Hematopoietic multipotent progenitor cell treated with erythropoietin and hydrocortisone succinate and interleukin-3 and kit ligand, for 15 days (in vitro differentiated cells): ENCODE data around the gene CDC42BPG.
A peak's percentile ranks its signal among the peaks of the same experiment; 100 is the strongest.
"Not testable (repeated sequence)": the region's sequence is repeated elsewhere in the genome, so short reads cannot be mapped to it uniquely, and the experiment has no call there.

ENCODE experiments used
- DNase-seq: peaks from one replicate; pipeline ENCODE4 v3.0.0-alpha.2; 2015; ENCODE audit warnings: low spot score

CDC42BPG gene

DNA sequence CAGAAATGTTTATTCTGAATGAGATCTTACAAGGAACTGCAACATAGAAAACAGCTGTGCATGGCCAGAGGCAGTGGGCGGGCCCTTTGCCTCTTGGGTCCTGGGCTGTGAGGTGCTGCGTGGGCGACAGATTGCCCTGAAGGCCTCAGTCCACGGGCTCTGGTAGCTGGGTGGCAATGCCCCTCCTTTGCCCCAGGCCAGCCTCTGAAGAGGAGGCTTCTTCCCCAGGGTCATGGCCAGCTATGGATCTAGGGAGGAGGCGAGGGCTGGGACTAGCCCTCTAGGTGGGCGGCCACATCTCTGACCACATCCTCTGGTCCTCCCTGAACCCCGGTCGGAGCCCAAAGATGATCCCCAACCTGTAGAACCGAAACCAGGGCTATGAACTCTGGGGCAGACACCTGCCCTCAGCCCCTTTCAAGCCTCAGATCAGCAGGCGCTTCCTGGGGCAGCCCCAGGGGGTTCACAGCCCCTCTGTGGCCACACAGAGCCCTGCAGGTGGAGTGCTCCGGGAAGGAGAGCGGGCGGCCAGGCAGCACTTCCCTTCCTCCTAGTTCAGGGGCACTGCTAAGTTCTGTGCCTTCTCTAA lies 6.6 kb upstream of the CDC42BPG start:
- no peak for DNase-seq

DNA sequence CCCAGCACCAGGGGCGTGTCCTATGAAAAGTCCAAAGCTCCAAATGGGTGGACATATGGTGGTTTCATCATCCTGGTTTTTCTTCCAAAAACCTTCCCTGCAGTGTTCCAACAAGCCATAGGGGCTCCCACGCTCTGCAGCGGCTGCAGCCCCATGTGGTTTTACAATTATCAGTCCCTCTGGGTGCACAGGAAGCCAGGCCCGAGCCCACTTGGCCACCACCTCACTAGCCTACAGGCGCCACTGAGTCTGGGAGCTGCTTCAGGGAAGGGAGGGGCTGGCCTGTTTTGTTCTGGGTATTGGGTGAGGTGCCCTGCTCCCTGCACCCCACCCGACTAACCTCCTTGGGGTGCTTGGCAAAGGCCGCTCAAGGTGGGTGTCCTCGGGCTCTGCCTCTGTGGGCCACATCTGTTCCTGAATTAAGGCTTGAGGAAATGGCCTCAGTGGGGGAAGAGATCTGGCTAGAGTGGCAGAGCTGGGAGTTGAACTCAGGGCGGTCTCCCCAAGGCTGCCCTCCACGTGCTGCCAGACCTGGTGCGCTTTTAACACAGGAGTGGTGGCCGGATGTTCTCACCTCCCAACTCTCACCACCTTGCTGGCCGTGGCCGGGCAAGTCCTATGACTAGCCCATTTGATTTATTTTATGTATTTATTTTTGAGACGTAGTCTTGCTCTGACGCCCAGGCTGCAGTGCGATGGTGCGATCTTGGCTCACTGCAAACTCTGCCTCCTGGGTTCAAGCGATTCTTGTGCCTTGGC lies 5.3 kb upstream of the CDC42BPG start:
- DNase-seq, result no peak

DNA sequence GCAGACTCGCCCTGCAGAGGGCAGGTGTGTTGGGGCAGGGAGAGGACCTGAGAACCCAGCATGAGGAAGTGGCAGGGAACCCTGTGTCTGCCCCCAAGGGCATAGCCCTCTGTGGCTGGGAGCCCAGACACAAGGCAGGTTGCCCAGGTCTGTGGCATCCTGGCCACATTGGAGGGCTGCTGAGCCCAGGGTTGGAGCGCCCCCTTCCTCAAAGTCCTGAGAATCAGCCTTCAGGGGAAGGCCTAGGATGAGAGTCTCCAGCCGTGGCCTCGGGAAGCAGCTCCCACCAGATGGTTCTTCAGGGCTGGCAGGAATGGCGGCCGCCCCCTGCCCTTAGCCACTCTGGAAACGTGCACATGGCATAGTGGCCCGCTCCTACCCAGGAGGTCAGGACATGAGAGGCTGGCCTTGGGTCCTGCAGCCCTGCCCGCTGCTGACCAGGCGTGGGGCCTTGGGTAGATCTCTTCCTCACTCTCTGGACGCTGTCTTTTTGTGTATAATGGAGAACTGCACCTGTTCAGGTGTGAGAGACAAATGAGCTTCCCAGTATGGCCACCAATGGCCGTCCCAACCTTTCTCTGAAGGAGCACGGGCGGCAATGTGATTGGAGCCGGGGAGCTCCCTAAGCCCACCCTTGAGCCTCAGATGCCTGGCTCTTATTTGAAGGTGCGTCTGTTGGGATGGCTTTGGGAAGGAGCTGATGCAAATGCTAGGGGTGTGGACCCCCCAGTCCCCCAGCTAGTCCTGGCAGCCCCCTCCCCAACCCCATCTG lies 4.6 kb upstream of the CDC42BPG start:
- no peak for DNase-seq

DNA sequence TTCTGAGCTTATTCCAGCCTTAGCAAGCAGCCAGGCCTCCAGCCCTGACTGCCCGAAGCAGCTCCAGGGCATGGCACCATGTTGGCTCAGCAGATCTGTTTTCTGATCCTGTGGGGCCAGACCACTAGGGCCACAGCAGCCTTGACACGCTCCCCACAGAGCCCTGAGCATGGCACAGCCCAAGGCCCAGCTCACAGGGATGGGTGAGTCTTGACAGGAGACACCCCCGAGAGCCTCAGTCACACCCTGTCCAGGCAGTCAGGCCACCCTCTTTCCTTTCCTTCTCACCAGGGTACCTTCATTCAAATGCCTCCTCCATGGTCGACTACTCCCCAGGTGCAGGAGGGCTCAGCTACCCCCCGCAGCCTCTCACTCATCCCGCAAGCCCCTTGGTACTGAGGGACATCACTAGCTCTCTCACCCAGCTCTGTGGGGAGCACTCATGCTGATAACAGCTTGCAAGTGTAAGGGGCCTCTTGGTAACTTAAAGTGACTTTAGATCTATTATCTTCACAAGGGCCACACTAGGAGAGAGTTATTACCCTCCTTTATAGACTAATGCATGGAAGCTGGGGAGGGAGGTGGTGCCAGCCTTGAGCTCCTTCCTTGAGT lies 3.9 kb upstream of the CDC42BPG start:
- DNase-seq, result no peak

DNA sequence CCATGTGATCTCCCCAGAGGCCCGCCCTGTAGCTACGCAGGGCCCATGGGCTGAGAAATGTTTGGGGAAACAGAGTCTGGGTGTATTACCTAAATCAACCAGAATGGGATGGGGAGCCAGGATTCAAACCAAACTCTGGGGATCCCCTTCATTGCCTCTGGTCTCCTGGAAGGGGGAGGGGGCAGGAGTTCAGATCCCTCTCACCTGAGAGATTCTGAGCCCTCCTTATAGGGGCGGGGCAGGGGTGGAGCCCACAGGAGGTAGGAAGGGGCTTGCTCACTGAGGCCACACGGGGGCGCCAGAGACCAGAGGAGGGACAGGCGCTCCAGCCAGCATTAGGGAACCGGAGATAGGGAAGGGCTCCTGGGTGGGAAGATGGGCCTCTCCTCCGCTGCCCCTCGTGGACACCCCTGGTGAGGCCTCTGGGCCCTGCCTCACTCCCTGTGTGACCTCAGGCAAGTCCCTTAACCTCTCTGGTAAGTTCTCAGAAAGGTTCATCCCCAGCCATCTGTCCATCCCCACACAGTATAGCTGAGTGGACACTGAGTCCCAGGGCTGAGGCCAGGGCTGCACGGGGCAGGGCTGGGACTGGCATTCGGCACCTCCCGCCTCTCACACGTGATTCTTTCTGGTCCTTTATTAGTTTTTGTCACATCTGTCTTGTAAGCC lies 2.7 kb upstream of the CDC42BPG start:
- DNase-seq, result peak; percentile 95

DNA sequence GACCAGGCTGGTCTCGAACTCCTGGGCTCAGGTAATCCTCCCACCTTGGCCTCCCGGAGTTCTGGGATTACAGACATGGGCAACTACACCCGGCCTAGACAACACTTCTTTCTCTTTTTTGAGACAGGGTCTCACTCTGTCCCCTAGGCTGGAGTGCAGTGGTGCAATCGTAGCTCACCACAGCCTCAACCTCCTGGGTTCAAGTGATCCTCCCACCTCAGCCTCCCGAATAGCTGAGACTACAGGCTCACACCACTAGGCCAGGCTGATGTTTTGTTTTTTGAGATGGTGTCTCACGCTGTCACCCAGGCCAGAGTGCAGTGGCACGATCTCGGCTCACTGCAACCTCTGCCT lies 1.3 kb upstream of the CDC42BPG start:
- DNase-seq, result not testable (repeated sequence)

DNA sequence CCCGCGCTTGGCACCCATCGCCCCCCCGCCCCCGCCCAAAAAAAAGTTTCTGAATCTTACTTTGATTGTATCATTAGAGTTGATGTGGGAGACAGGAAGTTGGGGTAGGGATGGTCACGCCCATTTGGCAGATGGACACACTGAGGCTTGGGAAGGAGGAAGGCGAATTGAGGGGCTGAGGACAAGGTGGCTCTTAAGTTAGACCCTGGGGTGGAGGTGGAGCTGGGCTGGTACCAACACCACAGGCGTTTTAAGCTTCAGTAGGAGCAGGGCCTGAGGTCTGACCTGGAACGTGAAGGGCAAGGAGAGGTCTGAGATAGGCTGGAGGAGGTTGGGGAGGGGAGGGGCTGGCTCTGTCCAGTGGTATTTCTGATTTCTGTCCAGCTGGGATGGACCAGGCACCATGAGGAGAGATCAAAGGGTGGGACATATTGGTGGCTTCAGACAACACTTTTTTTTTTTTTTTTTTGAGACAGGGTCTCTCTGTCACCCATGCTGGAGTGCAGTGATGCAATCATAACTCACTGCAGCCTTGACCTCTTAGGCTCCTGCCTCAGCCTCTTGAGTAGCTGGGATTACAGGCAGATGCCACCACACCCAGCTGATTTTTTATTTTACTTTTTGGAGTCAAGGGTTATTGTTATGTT lies 799 bp upstream of the CDC42BPG start:
- DNase-seq, result no peak

DNA sequence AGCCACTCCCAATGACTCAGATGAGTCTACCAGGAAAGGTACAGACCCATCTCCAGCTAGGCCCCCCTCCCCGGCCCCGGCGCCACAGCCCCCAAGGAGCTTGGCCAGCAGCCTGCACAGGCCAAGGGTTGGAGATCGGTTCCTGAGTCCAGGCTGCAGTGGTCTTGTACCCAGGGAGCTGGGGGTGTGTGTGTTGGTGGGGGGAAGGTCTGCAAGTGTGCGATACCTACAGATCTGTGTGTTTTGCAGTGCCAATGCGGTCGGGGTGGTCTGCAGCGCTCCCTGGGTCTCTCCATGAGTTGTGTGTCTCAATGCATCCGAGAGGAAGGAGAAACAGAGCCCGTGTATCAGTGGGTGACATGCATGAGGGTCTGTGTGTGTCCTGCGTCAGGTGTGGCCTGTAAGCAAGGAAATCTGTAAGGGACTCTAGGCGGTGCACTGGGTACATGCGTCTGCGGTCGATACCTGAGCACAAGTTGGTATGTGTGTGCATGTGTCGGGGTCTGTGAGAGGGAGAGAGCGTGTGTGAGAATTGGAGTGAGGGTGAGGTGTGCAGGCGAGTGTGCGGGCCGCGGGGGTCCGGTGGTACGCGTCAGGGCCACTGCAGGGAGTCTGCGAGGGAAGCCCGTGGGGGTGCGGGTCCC lies 645 bp downstream of the CDC42BPG start:
- DNase-seq, result no peak

DNA sequence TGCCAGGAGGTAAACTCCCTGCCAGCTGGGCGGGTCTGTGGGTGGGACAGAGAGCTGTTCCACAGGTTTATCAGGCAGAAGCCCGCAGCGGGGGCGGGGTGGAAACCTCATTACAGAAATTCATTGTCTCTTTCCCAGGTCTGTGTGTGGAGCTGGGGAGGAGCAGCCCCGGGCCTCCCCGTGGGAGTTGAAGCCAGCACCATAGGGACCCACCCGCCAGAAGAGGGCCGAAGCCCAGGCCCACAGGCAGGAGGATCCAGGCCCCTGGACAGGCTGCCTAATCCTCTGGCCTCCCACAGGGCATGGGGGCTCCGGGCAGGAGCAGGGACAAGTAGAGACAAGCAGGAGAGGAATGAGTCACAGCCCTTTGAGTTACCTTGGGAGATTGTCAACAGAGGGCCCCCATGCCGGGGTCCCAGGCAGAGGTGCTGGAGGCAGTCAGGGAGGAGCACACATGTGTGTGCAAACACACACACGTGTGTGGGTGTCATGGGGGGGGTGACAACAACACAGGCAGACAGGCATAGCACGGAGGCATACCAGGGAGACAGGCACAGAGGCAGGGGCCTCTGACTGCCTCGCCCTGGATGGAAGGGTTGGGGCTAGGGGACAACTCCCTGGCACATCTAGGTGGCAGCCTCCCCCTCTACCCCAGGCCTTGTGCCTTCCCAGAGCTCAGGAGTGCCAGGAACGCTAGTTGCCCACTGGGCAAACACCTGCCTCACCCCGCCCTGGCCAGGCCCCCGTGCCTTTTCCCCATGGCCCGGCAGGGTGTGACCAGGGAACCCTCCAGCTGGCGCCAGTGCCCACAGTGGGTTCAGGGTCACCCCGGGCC lies 1.4 kb downstream of the CDC42BPG start:
- DNase-seq, result peak; percentile 27

DNA sequence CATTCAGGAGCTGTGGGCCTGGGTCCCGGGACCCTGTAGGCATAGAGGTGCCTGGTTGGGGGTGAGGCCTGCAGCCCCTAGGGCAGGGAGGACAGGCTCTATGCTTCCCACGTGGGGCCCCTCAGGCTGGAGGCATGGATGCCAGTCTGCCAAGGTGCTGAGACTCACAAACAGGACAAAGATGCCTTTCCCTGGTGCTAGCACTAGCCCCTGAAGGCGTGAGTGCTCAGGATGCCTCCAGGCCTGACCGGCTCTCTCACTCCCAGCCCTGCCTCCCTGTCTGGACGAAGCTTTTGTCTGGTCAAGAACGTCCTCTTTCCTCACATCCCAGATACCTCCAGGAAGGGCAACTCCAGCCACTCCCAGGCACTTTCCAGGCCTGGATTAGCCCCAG lies 2.1 kb downstream of the CDC42BPG start:
- no peak for DNase-seq

DNA sequence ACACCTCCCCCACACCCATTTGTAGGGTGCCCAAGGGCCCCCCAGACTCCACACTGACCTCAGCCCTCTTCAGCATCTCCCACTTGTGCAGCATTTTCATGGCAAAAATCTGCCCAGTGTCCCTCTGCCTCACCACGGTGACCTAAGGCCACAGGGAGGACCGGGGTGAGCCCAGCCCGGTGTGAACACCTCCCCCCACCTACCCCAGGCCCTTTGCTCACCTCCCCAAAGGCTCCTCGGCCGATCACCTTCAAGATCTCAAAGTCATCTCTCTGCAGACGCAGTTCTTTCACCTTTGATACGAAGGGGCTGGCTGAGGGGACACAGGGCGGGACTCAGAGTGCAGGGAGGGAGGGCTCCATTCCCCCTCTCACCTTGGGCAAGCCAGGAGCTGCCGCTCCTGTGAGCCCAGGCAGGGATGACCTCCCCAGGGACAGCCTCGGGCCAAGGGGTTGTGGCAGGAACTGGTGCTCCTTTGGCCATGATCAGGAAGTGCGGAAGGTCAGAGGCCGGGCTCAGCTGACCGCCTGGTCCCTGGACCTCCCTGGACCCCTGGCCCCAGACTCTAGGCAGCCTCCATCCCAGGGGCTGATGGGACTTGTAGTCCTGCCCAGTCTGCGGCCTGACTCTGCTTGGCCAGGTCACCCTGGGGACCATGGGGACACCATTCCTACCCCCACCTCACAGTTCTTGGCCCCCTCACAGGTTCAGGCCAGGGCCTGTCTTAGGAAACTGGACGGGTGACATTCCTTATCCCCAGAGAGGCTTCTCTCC lies 2.7 kb downstream of the CDC42BPG start:
- no peak for DNase-seq

DNA sequence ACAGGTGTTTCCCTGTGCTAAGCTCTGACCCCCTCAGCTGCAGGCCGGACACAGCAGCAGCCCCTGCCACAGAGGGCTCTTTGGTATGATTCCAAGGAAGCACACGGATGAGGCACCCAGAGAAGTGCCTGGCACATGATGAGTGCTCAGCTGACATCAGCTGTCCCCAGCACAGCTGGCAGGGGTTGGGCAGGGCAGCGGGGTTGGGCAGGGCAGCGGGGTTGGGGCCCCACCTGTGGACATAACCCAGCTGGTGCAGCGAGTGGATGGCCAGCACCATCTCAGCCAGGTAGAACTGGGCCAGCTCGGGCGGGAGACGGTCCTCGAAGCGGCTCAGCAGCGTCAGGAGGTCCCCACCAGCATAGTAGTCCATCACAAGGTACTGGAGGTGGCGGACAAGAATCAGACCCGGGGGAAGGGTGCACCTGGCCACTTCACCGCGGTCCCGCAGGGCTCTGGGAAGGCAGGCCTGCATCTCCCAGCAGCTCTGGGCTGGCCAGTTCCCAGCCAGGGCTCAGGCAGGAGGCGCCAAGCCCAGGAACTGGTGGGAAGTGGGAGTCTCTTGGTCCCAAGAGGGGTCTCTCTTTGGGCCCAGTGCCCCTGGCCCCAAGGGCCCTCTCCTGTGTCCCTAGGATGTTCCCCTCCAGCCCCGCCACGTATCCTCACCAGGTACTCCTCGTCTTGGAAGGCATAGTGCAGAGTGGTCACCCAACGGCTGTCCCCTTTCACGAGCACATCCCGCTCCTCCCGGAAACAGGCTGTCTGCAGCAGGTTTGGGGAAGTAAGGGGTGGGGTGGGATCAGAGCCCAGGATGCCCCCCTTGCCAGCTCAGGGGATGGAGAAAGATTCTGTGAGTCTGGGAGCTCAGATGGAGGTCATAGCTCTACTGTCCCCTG lies 4.3 kb downstream of the CDC42BPG start:
- DNase-seq, result no peak

DNA sequence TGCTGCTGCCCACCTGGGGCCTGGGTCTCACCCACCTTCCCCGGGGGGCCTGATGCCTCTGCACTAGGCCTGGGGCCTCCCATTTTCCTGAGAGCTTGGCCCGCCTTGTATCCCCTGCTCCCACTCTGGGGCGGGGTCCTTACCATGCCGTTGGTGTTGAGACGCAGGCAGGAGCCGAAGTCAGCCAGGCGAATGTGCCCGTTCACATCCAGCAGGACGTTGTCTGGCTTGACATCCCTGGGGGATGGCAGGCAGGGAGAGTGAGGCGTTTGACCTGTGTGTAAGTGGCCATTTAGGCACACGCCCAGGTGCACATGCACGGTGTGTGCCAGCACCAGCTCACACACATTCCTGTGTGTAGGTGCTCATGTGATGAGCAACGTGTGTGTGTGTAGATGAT lies 5.1 kb downstream of the CDC42BPG start:
- no peak for DNase-seq

DNA sequence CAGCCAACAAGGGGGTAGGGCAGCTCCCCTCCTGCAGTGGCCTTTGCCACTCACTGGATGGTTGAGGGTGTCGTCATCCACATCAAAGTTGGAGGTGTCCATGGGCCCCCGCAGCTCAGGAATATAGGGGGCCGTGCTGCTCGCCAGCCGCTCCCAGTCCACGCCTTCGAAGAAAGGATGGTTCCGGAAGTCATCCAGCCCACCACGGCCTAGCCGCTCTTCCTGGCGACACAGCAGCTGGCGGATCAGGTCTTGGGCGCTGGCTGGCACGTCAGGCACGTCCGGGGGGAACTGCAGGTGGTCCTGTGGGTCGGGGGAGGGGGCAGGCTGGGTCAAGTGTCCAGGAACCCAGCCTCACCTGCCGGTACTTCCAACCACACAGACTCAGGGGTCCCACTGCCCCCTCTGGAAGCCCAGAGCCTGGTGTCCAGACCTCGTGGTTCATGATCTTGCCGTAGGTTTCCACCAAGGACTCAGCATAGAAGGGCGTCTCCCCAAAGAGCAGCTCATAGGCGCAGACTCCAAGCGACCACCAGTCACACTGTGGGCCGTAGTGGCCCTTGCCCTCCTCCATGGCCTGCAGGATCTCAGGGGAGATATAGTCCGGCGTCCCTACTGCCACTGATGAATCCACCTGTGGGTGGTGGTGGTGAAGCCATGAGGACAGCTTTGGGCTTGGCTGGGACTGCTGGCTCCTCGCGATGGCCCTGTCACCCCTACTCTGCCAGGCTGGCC lies 5.7 kb downstream of the CDC42BPG start:
- DNase-seq, result no peak

DNA sequence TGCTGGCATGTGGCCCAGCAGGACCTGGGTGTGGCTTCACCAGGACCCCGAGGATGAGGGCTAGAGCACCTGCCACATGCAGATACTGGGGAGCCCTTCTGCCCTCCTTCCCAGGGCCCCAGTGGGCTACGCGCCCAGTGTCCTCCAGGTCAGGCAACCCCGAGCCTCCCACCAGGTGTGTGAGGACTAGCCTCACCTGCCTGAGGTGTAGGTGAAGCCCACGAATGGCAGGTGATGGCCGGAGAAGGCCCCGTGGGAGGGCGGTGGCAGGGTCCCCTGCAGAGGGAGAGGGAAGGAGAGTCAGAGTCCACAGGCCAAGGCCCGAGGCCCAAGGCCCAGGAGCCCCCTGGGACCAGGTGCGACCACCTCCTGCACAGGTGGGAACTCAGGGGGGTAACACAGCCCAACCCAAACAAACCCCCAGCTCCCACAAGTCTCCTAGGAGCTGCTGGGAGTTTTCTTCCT lies 6.5 kb downstream of the CDC42BPG start:
- no peak for DNase-seq

DNA sequence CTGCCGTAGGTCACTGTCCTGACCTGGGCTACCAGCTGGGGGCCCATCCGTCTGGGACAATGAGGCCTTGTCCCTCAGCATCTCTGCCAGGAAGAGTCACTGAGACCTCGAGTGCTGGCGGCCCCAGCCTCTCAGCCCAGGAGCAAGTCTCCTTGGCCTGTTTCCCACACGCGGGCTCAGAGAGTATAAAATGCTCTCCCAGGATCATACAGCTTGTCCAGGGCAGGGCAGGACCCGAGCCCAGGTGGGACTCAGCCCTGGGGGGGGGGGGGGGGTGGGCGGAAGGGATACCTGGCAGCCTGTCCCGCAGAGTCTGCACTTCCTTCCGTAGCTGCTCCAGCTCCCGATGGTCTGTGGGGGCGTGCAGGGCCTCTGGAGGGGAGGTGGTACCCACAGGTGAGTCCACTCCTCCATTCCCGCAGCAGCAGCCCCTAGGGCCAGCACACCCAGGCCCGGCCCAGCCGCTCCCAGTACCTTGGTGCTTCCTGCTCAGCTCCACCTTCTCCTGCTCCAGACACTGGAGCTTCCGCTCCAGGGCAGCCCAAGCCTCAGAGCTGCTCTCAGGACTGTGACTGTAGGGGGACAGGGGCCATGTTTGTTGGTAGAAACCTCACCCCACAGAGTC lies 7.9 kb downstream of the CDC42BPG start:
- DNase-seq, result no peak
